Midbrain (tissue), 1 donor: Measurements from ENCODE around the gene TRIM65.
"Not testable (repeated sequence)": the region's sequence is repeated elsewhere in the genome, so short reads cannot be mapped to it uniquely, and the experiment has no call there.

ENCODE experiments used
- DNase-seq: peaks from one replicate; lab custom pipeline; 2025; lab: John Stamatoyannopoulos, UW

TRIM65 gene

DNA sequence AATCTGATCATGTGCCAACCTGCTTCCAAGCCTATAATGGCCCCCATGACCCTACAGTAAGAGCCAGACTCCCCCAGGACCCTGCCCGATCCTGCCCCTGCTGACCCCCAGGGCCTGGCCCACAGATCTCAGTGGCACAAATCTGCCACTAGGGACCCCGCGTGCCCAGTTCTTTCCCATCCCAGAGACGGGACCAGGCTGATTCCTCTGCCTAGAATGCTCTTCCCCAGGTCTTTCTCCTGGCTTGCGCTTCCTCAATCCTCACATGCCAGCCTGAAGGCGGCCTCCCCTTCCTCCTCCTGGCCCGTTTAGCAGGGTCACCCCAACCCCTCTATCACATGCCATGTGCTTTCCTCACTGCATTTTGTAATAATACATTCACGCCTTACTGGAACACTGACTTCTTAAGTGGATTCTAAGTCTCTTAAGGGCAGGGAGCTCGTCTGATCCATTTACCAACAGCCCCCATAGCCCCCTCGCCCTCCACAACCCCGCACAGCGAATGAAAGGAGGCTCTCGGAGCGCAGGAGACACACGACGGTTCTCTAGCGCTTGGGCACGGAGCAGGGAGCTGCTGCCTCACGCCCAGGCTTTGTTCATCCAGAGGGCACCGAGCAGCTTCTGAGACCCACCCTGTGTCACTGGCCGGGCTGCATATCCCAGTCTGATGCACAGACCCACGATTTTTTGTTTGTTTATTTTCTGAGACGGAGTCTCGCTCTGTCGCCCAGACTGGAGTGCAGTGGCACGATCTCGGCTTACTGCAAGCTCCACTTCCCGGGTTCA is 1.2 kb downstream of the TRIM65 start:
- DNase-seq = no peak

DNA sequence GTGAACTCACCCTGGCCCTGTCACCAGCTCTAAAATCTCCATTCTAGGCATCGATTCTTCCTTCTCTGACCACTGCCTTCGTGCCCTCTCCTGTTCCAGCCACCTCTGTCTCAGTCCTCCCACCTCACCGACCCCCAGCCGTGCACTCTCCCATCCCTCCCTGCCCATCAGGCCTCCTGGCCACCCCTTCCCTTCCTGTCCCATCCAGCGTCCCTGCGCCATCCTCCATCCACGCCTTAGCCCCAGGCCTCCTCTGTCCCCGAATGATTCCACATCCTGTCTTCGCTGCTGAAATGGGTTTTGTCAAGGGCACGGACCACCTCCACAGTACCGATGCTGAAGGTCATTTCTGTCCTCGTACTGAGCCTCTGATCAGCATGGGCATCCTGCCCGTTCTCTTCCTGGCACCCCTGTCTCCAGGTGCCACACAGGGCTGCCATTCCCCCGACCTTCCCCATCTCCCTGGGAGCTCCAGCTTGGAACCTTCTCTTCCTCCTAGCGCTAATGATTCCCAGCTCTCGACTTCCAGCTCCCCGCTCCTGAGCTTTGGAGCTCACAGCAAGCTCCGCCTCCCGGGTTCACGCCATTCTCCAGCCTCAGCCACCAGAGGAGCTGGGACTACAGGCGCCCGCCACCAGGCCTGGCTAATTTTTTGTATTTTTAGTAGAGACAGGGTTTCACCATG is 2.6 kb downstream of the TRIM65 start:
- DNase-seq = no peak

DNA sequence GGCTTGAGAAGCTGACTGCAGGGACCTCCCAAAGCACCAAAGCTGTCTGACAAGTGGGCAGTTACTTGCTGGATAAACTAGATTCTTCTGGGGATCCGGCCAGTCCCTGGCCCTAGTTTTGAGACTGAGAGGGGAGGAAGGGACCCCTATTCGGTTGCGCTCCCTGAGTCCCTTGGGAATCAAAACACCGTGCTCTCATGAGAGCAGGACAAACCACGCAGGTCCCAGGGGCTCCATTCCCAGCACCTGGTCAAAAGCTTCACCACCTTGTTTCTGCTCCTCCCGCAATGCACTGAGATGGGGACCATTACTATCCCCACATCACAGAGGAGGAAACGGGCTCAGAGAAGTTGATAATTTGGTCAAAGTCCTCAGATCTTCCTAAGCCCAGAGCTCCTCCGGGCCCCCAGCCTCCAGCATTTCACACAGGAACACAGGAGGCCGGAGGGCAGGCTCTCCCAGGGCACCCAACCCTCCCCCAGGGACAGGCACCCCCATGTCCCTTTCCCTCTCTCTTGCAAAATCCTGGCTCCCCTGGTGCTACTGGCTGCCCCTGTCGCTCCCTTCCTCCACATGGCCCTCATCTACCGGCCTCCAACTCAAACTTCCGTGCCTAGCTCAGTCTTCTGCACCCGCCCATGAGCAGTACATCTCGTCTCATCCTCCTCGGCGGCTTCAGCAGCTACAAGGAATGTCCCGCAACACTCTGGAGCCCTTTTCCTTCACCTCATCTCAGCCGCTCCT is 3.3 kb downstream of the TRIM65 start:
- no peak for DNase-seq

DNA sequence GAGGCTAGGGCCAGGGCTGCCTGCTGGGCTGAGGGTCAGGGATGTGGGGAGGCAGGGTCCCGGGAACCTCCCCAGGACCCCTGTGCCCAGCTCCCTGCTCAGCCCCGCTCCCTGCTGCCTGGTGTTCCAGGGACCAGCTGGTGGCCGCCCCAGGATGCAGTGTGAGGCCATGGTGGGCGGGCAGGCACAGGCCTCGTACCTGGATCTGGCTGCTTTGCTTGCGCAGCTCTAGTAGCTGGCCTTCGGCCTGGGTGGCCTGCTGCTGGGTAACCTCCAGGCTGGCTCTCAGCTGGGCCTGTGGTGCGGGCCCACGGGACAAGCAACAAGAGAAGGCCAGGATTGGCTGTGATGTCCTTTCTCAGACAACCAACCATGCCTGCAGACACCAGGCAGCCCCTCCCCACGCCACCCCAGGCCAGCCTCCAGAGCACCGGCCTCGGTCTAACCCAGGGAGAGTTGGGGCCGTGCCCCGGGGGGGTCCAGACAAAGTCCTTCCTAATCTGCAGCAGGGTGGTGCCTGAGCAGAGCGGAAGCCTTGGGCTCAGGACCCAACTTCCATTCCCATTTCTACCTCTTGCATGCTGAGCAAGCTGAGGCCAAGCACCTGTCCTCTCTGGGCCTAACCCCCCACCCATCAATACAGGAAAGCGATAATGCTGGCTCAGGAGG is 4.1 kb downstream of the TRIM65 start:
- peak; percentile 31 for DNase-seq

DNA sequence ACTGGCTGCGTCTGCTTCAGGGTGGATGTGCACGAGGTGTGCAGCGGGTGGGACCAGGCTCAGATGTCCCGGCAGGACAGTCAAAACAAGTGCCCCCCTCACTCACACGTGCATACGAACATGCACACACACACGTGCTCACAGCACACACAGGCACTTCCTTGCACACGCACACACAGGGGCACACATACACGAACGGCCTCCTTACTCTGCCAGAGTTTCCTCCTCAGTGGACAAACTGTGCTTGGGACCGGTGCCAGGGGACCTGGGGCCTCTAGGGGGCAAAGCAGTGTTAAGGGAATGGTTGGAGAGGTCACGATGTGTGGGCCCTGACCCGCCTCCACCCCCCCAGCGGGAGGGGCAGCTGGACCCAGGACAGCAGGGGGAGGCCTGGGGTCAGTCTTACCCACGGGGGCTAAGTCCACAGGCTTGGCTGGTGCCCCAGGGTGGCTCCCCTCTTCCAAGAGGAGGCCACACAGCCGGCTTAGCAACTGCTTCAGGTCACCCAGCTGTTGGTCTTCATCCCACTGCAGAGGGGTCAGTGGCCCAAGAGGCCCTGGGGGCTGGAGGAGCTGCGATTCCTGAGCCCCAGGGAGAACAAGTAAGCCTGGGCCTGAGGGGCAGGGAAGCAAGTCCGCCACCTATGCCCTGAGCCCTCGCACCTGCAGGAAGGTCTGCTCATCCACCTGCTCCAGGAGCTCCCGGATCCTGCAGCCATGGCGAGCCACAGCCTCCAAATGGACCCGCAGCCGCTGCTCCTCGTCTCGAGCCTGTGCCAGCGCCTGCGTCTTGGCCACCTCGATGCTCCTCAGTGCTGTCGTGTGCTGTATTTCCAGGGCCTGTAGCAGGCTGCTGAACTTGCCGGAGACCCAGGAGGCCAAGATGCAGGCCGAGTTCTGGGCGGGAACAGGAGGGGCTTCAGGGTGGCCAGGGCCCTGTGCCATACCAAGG is 4.9 kb downstream of the TRIM65 start:
- DNase-seq = no peak

DNA sequence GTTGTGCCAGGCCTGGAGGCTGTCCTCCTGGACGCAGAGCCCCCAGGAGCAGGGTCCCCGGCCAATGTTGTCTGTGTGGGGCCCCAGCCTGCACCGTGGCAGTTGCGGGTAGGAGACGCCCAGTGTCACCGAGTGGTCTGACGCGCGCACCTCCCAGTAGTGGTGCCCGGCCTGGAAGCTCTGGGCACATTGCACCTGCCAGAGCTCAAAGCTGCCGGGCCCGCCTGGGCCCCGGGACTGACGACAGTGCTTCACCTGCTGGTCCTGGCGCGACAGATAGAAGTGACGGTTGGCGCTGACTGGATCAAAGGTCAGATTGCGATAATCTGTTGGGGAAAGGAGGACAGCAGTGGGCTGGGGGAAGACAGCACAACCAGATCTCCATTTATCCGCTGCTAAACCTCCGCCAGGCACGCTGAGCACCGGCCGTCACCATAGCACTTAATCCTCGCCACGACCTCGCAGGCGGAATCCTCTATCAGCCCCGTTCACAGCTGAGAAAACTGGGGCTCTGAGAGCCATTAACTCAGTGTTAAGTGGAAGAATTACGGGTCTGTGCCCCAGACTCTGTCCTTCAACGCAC is 5.6 kb downstream of the TRIM65 start:
- DNase-seq = no peak

DNA sequence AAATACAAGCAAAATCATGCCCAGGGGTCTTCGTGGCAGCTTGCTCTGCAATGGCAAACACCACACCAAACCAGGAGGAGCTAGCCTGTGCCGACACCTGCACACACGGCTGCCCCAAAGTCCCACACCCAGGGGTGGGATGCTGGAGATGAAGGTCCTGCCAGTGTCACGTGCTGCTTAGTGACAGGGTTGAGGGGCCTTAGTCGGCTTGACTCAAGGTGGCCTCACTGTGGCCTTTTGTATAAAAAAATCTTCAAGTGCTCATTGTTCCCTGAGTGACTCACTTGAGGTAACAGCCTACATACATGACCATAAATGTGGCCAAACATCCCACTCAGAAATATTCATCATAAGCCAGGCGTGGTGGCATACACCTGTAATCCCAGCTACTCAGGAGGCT is 7.3 kb downstream of the TRIM65 start:
- no peak for DNase-seq

DNA sequence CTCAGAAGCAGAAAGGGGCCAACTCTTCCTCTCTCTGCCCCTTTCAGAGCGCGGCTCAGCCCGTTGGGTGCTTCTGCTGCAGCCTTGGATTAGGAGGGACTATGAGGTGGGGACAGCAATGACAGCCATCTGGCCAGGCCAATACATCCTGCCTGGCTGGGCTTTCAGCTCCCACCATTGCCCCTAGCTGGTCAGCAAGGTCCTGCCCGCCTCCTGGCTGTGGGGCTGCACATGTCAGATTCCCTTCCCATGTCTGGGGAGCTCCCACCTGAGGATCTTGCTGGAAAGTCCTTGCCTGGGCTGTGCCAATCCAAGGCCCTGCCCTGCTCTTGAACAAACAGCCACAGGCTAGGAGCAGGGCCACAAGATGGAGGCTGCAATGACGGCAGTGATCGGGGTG is 8.3 kb downstream of the TRIM65 start:
- no peak for DNase-seq

DNA sequence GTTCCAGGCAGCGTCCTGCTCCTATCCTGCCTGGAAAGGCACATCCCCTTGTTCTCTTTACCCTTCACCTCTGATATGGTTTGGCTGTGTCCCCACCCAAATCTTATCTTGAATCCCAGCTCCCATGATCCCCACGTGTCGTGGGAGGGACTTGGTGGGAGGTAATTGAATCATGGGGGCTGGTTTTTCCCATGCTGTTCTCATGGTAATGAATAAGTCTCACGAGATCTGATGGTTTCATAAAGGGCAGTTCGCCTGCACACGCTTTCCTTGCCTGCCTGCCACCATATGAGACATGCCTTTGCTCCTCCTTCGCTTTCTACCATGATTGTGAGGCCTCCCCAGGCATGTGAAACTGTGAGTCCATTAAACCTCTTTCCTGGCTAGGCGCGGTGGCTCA is 10.9 kb downstream of the TRIM65 start:
- not testable (repeated sequence) for DNase-seq

DNA sequence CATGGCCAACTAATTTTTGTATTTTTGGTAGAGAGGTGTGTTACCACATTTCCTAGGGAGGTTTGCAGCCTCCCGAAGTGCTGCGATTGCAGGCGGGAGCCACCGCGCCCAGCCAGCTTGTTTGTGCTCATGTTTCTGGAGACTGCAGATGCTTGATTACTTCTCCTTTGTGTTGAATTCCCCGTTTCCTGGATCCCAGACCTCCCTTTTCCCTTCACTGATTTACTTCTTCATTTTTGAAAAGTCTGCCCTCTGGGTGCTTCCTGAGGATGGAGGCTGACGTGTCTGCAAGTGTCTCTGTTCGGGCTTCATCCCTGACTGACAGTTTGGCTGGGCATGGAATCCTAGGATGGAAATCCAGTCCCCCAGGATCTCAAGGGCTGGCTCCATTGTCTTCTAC is 11.3 kb downstream of the TRIM65 start:
- no peak for DNase-seq

DNA sequence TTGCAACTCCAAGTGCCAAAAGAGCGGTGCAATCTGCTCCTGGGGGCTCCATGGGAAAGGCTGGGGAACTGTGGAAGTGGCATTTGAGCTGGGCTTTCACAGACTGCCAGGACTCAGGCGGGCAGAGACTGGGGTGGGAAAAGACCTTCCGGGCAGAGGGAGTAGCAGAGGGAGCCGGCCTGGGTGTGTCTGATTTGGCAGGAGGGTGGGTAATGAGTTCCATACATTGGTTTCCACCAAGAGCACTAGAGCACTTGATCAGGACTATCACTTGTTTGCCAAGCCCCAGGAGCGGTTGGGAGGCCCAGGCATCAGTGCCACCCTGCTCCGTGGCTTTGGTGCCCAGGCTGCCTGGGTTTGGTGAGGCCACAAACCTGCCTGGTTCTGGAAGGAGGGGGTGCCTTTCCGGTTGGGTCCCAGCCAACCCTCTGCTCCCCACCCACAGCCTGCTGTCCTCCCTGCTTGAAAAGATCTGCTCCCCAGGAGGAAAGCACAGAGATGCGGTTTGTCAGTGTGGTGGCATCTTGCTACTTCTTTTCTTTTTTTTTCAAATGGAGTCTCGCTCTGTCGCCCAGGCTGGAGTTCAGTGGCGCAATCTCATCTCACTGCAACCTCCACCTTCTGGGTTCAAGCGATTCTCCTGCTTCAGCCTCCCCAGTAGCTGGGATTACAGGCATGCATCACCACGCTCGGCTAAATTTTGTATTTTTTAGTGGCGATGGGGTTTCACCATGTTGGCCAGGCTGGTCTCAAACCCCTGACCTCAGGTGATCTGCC is 14.9 kb downstream of the TRIM65 start:
- no peak for DNase-seq

DNA sequence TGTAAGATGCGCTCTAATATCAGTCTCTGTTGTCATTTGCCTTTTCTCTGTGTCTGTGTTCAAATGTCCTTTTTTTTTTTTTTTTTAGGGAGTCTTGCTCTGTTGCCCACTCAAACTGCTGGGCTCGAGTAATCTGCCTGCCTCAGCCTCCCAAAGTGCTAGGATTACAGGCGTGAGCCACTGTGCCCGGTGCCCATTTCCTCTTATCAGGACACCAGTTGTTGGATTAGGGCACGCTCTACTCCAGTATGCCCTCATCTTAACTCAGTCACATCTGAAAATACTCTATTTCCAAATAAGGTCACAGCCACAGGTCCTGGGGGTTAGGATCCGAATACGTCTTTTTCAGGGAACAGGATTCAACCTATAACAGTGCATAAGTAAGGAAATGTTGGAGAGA is 16.5 kb downstream of the TRIM65 start:
- no peak for DNase-seq

DNA sequence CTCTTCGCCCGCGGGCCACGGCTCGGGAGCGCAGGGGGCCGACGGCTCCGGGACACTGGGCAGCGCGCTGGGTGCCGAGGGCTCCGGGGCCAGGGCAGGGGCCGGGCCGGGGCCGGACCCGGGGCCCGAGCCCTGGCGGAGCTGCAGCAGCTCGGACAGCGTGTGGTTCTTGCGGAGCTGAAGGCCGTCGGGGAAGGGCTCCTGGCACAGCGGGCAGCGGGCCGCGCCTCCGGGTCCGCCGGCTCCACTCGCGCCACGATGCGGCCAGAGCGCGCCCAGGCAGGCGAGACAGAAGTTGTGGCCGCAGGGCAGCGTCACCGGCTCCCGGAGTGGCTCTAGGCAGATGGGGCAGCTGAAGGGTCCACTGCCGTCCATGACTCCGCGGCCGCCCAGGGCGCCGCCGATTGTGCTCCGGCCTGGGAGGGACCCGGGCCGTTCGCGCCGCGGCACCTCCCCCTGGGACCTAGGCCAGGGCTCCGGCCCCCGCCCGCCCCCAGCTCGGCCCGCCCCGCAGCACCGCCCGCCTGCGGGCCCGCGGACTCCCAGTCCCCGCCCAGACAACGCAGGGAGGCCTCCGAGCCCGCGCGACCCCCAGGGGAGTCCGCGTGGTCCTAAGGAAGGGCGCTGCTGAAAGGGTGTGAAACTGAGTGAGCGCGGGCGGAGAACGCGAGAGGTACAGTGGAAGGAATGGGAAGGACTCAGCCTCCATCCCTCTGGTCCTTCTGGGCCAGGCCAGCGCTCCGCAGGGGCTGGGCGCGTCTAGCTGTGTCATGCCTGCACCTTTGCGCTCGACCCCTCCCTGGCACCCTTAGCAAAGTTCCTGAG is 18.4 kb downstream of the TRIM65 start, which contains the start of gene TRIM47:
Gene TRIM47 (minus strand): TSS at position 408 of the 825 bp plus-strand sequence. CDS start 33 bp downstream, at position 375.
- DNase-seq = peak; percentile 74

DNA sequence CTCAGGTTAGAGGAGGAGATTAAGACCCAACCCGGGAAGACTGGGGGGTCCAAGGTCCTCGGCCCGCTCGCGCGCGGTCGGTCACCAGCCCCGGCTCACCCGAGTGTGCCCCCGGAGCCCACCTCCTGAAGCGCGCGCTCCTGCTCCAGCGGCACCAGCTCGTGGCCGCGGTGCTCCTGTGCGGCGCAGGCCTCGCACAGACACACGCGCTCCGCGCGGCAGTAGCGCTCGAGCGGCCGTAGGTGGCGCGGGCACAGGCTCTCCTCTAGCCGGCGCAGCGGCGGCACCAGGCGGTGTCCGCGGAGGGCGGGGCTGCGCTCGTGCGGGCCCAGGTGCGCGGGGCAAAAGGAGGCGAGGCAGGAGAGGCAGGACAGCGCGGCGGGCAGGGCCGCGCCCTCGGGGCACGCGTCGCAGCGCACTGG is 19.0 kb downstream of the TRIM65 start:
- peak; percentile 47 for DNase-seq

DNA sequence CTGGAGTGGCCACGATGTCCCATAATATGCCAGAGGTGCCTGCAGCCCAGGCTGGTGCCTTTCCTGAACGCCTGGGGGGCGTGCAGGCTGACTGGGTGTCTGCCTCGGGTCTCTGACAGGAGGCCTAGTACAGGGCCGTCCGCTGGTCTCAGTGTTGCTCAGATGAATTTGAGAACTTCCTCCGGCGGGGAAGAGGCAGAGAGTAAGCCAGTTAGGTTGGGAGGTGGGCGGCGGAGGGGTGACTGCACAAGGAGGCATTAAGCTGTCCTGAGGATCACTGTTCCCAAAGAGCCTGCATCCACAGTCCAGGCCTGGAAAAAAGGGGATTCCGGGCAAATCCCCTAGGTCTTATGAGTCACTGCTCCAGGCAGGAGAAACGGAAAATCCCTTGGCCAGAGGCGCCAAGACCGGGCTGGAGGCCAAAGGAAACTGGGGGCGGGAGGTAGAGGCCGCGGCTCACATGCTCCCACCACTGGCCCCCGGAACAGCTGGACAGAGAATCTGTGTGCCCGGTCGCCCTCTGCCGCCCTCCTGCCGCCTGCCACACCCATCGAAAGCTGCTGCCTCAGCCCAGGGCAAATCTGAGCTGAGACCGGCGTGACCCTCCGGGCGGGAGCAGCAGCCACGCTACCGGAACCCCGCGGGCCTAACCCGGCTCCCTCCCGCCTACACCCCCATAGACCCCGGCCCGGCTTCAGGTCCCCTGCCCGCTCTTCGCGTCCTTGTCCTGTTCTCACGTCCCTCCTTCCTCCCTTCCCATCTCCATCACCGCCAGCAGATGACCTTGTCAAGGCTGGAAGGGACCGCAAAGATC is 19.6 kb downstream of the TRIM65 start:
- peak; percentile 90 for DNase-seq

DNA sequence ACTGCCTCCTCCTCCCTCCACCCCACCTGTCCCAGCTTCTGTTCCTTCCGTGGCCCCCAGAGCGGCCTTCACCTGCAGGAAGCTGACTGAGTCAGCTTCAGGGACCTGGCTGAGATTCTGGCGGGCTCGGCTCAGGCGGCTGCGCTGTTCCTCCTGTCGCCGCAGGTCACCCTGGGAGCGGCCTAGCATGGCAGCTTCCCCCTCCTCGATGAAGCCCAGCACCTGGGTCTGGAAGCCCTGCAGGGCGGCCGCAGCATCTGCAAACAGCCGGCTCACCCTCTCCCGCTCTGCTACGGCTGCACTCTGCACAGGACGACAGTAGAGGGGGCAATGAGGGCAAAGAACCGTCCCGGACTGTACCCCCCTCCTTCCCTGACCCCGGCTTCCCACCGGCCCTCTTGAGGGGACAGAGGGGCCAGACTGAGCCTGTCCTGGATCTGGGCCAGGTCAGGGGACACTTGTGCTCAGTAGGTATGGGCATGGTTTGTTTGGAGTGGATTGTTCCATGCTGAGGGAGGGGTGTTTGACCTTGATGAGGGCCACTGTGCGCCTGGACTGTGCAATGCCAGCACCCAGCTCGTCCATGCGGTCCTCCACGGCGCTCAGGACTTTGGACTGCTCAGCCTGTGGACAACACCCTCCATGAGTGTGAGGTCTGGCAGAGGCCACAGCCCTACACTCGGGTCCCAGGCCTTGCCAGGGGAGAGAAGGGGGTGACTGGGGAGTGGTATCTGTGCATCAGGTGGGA is 20.4 kb downstream of the TRIM65 start:
- DNase-seq = no peak

DNA sequence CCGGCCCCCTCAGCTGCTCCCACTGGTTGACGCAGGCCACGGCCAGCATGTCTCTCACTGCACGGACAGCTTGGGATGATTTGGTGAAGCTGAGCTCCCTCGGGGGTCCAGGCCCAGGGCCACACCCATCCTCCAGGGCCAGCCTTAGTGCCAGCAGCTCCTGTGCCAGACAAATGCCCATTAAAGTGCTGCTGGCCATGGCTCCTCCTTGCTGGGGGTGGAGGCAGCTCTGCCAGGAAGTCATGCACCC is 20.9 kb downstream of the TRIM65 start:
- no peak for DNase-seq
